Left hindlimb (tissue), 1 donor: Measurements from ENCODE around the gene UQCRH.

Source experiments
- DNase-seq: peaks from one replicate; pipeline ENCODE4 v3.0.0-alpha.2; 2018

UQCRH gene

DNA sequence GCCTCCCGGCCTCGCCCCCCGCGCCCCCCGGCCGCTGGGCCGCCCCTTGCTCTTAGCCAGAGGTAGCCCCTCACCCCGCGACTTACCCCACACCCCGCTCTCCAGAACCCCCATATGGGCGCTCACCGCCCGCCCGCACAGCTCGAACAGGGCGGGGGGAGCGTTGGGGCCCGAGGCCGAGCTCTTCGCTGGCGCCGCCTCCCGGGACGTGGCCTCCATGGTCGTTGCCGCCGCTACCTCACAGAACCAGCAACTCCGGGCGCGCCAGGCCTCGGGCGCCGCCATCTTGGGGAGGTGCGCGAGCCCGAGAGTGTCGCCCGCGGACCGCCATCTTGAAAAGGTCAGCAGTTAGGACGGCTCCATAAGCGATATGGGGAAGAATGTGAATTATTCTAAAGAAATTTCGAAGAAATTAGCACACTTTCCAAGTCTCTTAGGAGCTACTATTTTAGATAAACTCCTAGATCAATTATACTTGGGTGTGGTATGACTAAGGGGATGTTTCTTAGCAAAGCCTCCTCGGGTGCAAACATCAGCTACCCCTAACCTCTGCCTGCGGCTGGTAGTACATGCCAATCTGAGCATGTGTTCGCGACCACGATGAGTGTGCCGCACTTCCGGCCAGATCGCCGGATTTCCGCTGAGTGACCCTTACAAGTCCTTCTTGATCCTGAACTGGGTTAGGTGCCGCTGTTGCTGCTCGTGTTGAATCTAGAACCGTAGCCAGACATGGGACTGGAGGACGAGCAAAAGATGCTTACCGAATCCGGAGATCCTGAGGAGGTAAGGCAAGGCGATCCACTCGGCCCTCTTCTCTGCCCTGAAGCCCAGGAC is at the start of gene UQCRH, which contains the start of gene LRRC41:
UQCRH (plus strand) TSS at position 661 of the 834 bp plus-strand sequence; CDS start at position 730, 69 bp downstream.
LRRC41 (minus strand) TSS at position 579 of the 834 bp plus-strand sequence; CDS start at position 285, 294 bp downstream.
- DNase-seq: peak; percentile 95

DNA sequence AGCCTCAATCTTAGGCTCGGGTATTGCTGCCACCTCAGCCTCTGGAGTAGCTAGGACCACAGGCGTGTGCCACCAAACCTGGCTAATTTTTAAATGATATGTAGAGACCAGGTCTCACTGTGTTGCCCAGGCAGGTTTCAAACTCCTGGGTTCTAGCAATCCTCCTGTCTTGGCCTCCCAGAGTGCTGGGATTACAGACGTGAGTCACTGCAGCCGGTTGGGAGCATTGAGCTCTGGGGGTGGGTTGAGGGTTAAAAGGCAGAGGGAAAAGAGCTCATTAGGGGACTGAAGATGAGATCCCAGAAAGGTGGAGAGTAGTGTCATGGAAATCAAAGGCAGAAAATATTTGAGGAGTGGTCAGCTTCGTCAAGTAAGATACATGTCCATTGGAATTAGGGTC is 48.8 kb upstream of the UQCRH start:
- DNase-seq: no peak

DNA sequence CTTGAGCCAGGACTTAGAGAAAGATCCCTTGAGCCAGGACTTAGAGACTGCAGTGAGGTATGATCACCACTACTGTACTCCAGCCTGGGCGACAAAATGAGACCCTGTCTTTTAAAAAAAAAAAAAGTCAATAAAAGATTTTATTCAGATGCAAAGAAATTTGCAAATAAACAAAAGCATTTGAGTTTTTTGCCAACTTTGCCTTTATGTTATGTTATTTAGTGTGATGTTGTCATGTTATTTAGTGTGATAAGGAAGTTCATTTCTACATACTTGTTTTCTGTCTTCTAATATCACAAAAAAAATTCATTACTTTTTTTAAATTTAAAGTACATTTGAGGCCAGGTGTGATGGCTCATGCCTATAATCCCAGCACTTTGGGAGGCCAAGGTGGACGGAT is 47.0 kb upstream of the UQCRH start:
- no peak for DNase-seq

DNA sequence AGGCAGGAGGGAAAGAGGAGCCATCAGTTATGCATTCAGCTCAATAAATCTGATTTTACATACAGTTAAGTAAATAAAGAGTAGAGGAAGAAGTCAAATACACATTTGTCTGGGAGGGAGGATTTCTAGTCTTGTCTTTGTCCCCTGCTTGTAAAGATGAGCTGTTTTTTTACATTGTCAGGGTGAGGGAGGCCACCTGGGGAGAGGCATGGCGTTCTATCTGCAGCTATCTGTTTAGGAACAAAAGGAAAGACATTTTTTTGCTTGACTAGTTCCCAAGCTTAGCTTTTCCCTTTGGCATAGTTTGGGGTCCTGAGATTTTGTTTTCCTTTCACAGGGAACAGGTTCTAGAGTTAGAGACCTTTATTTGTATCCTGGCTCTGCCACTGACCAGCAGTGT is 41.0 kb upstream of the UQCRH start:
- DNase-seq: no peak

- no peak for DNase-seq
These were observed 40.4 kb upstream of the UQCRH start for GRCh38 chr1:46263146-46263545.

GRCh38 chr1:46268578-46268977 is 34.9 kb upstream of the UQCRH start:
- DNase-seq: no peak

- DNase-seq: no peak
These were observed 29.1 kb upstream of the UQCRH start for GRCh38 chr1:46274225-46275029.

- DNase-seq: no peak
These were observed 28.5 kb upstream of the UQCRH start for GRCh38 chr1:46275030-46275337.

DNA sequence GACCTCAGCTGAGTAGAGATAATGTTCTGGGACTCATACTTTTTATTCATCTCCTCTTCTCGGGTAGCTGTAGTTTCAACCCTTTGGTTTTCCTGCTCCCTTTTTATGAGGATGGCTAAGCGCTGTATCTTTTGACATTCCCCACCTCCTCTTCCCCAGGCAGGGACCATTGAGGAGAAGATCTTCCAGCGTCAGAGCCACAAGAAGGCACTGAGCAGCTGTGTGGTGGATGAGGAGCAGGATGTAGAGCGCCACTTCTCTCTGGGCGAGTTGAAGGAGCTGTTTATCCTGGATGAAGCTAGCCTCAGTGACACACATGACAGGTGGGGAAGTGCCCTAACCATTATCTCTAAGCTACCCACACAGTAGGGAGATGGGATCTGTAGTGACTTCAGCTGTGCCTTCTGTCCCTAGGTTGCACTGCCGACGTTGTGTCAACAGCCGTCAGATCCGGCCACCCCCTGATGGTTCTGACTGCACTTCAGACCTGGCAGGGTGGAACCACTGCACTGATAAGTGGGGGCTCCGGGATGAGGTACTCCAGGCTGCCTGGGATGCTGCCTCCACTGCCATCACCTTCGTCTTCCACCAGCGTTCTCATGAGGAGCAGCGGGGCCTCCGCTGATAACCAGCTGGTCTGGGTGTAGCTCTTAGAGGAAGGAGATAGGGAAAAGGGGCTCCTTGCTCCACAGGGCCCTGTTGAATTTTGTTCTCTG is 25.7 kb upstream of the UQCRH start:
- no peak for DNase-seq

GRCh38 chr1:46278807-46279206 is 24.7 kb upstream of the UQCRH start:
- DNase-seq: no peak

DNA sequence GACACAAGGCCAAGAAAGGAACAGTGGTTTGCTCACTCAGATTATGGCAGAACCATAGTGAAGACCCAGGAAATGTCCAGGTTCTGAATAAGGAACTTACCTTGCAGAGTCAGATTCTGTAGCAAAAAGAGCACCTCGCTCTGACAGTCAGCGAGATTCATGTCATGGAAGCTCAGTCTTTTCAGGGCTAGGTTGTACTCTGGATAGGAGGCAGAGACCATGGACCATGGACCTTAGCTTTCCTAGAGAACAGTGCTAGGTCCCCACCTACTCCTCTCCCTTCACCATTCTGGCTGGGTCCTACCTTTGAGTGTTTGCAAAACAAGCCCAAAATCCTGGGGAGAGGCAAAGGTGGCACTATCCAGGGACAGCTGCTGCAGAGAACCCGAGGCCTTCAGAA is 23.4 kb upstream of the UQCRH start:
- DNase-seq: no peak

GRCh38 chr1:46281021-46281420 is 22.5 kb upstream of the UQCRH start:
- DNase-seq: no peak

DNA sequence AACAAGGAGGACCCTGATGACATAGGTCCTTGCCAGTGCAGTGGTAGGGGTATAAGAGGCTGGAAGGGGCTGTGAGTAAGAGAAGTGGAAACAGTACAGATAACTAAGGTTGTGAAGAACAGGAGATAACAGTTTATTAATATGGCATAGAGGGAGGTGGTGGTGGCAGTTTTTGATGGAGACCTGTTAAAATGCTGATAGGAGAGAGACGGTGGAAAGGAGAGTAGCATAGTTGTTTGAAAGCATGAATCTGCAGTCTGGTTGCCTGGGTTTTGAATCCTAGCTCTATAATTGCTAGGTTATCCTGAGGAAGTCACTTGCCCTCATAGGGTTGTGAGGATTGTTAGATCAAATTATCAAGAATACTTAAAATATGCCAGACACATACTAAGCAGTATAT is 19.4 kb upstream of the UQCRH start:
- DNase-seq: no peak

DNA sequence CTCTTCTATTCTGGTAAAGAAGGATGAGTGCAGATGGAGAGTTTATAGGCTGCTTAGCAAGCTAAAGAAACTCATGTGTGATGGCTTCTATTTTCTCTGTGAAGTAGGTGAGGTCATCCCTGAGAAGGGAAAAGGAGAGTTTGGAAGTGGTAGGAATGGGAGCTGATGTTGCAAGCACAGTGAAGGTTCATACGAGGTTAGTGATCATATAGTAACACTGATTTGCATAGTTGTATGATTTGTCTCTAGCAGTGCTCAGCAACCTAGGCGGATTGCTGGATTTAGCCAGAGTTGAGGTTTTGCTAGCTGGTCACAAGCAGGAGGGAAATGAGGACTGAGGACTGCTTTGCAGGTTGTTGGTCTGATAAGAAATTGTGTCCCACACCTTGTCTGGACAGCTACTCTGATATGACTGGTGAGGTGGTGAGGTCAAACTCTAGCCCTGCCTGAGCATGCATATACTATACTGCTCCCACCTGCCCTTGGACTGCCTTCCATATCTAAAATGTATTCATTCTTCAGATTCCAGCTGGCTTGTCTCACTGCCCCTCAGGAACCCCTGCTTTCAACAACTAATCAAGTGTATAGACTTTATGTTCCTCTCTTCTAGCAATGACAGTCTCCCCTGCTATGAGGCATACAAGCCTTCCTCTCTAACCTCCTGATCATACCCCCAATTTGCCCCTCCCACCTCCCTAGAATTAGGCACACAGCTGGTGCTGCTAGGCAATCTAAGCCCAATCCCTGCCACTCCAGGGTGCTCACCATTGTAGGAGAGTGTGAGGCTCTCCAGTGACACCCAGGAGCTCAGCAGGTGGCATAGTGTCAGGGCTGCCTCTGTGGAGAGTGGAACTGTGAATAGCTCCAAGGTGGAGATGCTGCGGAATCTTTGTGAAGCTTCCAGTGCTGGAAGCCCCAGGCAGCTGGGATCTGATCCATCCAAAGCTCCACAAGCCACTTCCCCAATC is 18.6 kb upstream of the UQCRH start:
- no peak for DNase-seq

DNA sequence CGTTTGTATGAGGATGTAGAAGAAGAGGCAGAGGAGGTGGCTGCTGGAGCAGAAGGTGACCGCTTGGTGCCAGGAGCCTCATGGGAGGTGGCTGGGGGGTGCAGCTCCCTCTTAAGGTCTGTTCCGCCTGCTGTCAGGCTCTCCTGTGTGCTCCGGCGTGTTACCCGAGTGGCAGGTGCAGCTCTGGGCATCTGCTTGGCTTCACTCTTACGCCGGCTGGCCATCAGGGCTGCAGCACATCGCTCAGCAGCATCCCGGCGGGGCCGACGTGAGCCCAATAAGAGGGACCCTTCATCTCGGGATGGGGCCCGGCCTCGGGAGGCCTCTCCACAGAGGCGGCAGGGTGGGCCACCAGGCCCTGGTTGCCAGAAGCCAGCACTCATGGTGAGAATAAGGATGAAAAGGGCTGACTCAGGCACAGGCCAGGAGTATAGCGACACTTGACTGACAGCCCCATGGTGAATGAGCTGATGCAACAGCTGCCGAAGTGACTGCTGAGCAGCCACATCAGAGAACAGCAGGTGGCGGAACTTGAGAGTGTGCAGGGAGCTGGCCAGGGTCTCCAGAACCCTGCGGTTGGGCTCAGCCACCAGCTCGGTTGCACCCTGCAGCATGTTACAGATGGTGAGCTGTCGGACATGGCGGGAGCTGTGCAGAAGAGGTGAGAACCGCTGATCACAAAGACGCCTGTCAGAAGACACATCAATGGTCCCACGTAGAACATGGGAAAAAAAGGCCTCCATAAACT is 17.6 kb upstream of the UQCRH start:
- peak; percentile 63 for DNase-seq

DNA sequence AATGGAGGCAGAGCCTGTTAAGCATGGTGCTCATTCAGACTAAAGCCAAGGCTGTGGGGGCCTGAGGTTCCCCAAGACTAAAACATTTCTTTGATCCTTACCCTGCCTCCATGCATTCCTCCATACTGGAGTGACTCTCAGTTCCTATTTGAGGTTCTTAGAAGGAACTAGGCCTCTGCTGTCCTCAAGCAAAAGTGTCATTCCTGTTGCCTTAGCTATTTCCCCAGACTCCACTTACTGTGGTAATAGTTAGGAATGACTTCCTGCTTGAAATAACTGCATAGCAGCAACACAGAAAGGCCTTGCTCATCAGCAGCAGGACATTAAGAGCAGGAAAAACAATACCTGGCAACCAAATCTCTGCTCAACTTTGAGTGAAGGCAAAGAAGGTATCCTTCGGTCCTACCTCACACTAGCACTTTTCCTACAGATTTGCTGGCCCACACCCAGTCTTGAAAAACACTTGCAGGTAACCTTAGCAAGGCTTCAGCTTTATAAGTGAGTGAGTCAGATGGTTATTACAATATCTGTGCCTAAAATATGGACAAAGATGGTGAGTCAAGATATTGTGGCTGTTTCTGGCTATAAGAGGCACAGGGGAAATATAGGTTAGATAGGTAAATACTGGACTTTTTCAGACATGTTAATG is 14.9 kb upstream of the UQCRH start:
- DNase-seq: no peak

- no peak for DNase-seq
These were observed 14.4 kb upstream of the UQCRH start for GRCh38 chr1:46289134-46289494.

DNA sequence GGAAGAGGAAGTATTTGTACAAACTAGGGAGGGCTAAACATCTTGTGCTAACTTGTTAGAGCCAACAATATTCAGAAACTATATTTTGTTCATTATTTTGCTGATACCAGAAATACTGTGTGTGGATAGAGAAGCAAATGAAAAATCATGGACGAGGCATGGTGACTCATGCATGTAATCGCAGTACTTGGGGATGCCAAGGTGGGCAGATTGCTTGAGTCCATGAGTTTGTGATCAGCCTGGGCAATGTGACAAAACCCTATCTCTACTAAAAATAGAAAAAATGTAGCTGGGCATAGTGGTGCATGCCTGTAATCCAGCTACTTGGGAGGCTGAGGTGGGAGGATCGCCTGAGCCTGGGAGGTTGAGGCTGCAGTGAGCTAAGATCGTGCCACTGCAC is 13.5 kb upstream of the UQCRH start:
- no peak for DNase-seq

DNA sequence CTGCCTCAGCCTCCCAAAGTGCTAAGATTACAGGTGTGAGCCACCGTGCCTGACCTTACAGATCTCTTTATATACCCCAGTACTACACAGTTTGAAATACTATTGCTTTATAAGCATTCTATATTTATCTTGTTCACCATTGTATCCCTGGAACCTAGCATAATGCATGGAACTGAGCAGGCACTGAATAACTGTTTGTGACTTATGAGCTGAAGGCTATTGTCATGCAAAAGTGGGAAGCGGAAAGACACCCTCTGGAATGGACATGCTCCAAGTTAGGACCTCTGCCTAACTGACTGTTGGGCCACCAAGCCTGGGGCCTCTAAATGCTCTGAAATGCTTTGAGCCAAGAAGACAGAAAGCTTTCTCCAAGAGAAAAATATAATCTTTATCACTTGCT is 8.2 kb upstream of the UQCRH start:
- no peak for DNase-seq

GRCh38 chr1:46298387-46298786 is 5.1 kb upstream of the UQCRH start:
- DNase-seq: no peak
